PFSK-1 (cell line): ENCODE data around the gene TGM4.

ENCODE experiments used
- FOXP2 ChIP-seq: optimal IDR thresholded peaks from 2 replicates; pipeline ENCODE3; 2011; ENCODE audit warnings: borderline replicate concordance, control low read depth, inconsistent platforms; ENCODE audit not compliant: insufficient read depth; ENCODE audit errors: extremely low read length, extremely low read depth
- POLR2AphosphoS5 ChIP-seq: IDR thresholded peaks from 2 replicates; pipeline ENCODE4 v1.6.1; 2012; ENCODE audit warnings: low read depth, mild to moderate bottlenecking, control low read depth, low read length, moderate library complexity
- REST ChIP-seq, 2 experiments: IDR thresholded peaks; 2 replicates each; pipeline versions ENCODE4 v1.6.1 to v1.8.0; 2011 to 2012; ENCODE audit warnings: low read depth in 2 of 2, low read length in 2 of 2, control low read depth in 1 of 2, inconsistent platforms in 1 of 2, mild to moderate bottlenecking in 1 of 2, moderate library complexity in 1 of 2; ENCODE audit not compliant: insufficient read depth in 1 of 2
- SIN3A ChIP-seq: IDR thresholded peaks from 2 replicates; pipeline ENCODE4 v1.6.1; 2012; ENCODE audit warnings: mild to moderate bottlenecking, low read length, moderate library complexity, borderline replicate concordance; ENCODE audit not compliant: insufficient read depth
- TAF1 ChIP-seq: IDR thresholded peaks from 2 replicates; pipeline ENCODE4 v1.6.1; 2012; ENCODE audit warnings: low read length, control low read depth, borderline replicate concordance; ENCODE audit not compliant: insufficient read depth

TGM4 gene

GRCh38 chr3:44918581-44918980 is 44.2 kb downstream of the TGM4 start:
- no peak for TF ChIP-seq TAF1
- TF ChIP-seq FOXP2, result no peak

- TF ChIP-seq SIN3A (no peak), TAF1 (no peak), FOXP2 (no peak), REST (IDR thresholded peaks at IDR 0.05; ENCODE audit: insufficient read depth in 1 of 2, low read depth in 2 of 2, low read length in 2 of 2) (no peak)
These were observed 45.7 kb downstream of the TGM4 start for GRCh38 chr3:44920081-44920480.

- TF ChIP-seq TAF1 (no peak), SIN3A (no peak), POLR2AphosphoS5 (no peak), REST (IDR thresholded peaks at IDR 0.05; ENCODE audit: insufficient read depth in 1 of 2, low read depth in 2 of 2, low read length in 2 of 2) (no peak), FOXP2 (no peak)
These were observed 49.4 kb downstream of the TGM4 start for GRCh38 chr3:44923632-44924456.

GRCh38 chr3:44924457-44925084 is 50.2 kb downstream of the TGM4 start:
- no peak for TF ChIP-seq SIN3A
- TF ChIP-seq REST (IDR thresholded peaks at IDR 0.05; ENCODE audit: insufficient read depth in 1 of 2, low read depth in 2 of 2, low read length in 2 of 2), result no peak
- TF ChIP-seq TAF1, result no peak
- TF ChIP-seq POLR2AphosphoS5, result no peak
- TF ChIP-seq FOXP2, result no peak

GRCh38 chr3:44926172-44926571 is 51.8 kb downstream of the TGM4 start:
- TF ChIP-seq SIN3A, result no peak
- no peak for TF ChIP-seq TAF1
- no peak for TF ChIP-seq FOXP2
- TF ChIP-seq REST (IDR thresholded peaks at IDR 0.05; ENCODE audit: insufficient read depth in 1 of 2, low read depth in 2 of 2, low read length in 2 of 2), result no peak
- no peak for TF ChIP-seq POLR2AphosphoS5
